Ascending aorta (tissue), 2 donors: ENCODE results near the gene NLRP5. TPM values are rescaled to one million over a fixed set of nuclear protein-coding genes. Genes with fewer than 3 reads are reported as not detected.

Experiments
- DNase-seq, 2 donors: peaks; one replicate each; pipeline ENCODE4 v3.0.0-alpha.2; 2019; ENCODE audit warnings: low spot score in 2 of 2
- H3K27ac ChIP-seq, 2 donors: fragments of 200-600 bp; sonication (generic); one replicate each; pipeline ENCODE4 v1.5.1; 2016 to 2017; ENCODE audit warnings: mild to moderate bottlenecking in 1 of 2
- H3K27me3 ChIP-seq: fragments of 200-600 bp; sonication (generic); one replicate; pipeline ENCODE4 v1.5.1; 2017
- H3K36me3 ChIP-seq, 2 donors: fragments of 200-600 bp; sonication (generic); one replicate each; pipeline ENCODE4 v1.5.1; 2016
- H3K4me1 ChIP-seq, 2 donors: fragments of 200-600 bp; sonication (generic); one replicate each; pipeline ENCODE4 v1.5.1; 2016 to 2017; ENCODE audit warnings: mild to moderate bottlenecking in 1 of 2
- H3K4me3 ChIP-seq, 2 donors: fragments of 200-600 bp; sonication (generic); one replicate each; pipeline ENCODE4 v1.5.1; 2016 to 2017; ENCODE audit warnings: mild to moderate bottlenecking in 1 of 2
- H3K9me3 ChIP-seq, 2 donors: fragments of 200-600 bp; sonication (generic); one replicate each; pipeline ENCODE4 v1.5.1; 2016
- intact Hi-C: fragments of 100-400 bp; cut with DNase I; formaldehyde crosslinking; loops from one replicate; pipeline ENCODE4 v1.15.1; 2023
- total RNA-seq: library from RNA; depleted of rRNA; stranded (reverse); fragments of >200 nt; gene quantifications from one replicate; pipeline ENCODE4 v1.1.0, GENCODE V29; 2016
- TF ChIP-seq, protein P1 (sequence below), 3 experiments: fragments of 200-600 bp in 2 of 3; fragments of 450-650 bp in 1 of 3; sonication (generic) in 2 of 3; IDR thresholded peaks; one replicate each; pipeline ENCODE4 v1.5.1; 2016 to 2019; ENCODE audit warnings: antibody characterized with exemption in 3 of 3, mild to moderate bottlenecking in 1 of 3, moderate library complexity in 1 of 3

NLRP5 gene
- total RNA-seq, 1 donor from 2014 or later, result not detected

GRCh38 chr19:56053596-56053995 lies 67.0 kb downstream of the NLRP5 start:
- Histone ChIP-seq H3K36me3 (no peaks in the 10 kb centered on the region), H3K27ac (no peak overlapping the region), H3K27me3 (no peaks in the 10 kb centered on the region), H3K4me3 (no peak overlapping the region), H3K9me3 (no peaks in the 10 kb centered on the region), H3K4me1 (no peaks in the 10 kb centered on the region)
- intact Hi-C loops, result no loop called here
- DNase-seq, result no peak
- TF ChIP-seq, protein P1, sequence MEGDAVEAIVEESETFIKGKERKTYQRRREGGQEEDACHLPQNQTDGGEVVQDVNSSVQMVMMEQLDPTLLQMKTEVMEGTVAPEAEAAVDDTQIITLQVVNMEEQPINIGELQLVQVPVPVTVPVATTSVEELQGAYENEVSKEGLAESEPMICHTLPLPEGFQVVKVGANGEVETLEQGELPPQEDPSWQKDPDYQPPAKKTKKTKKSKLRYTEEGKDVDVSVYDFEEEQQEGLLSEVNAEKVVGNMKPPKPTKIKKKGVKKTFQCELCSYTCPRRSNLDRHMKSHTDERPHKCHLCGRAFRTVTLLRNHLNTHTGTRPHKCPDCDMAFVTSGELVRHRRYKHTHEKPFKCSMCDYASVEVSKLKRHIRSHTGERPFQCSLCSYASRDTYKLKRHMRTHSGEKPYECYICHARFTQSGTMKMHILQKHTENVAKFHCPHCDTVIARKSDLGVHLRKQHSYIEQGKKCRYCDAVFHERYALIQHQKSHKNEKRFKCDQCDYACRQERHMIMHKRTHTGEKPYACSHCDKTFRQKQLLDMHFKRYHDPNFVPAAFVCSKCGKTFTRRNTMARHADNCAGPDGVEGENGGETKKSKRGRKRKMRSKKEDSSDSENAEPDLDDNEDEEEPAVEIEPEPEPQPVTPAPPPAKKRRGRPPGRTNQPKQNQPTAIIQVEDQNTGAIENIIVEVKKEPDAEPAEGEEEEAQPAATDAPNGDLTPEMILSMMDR (IDR thresholded peaks at IDR 0.05), result no peak

DNA sequence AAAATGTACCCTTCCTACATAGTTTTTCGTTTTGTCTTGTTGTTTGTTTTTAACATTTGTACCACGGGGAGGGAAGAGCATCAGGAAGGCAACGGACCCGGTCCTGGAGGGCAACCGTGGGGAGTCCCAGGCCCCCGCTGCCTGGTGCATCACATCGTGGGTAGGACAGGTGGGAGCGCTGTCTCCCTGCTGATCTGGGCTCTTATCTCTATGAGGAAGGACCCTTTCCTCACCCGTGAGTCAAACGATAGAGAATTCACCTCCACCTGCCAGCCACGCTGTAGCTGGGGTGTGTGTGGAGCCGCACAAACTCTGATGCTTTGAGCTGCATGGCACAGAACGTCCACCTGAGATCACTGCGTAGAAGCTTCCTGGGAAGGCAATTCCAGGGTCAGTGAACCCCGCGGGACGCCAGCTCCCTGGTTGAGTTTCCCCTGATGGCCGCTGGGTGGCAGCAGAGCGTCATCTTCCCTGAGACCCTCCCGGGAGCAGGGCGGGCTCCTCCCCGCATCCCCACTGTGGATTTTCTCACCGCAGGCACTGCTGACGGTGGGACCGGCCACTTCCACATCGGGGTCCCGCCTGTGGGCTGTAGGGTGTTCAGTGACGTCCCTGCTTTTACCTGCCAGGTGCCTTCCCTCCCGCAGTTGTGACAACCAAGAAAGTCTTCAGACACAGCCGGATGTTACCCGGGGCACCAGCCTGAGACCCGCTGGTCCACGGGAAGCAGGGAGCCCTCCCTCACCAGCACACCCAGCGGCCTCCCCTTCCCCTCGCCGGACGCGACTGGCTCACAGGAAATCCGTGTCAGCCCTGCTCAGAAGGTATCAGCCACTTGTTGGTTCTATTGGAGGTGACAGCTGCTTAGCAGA lies 79.8 kb downstream of the NLRP5 start:
- H3K27me3 ChIP-seq, result no peaks in the 10 kb centered on the region
- intact Hi-C loops, result loop anchor here (1.0 kb wide), 1 partner anchor 284 kb away; no protein-coding TSS in a partner anchor
- H3K4me1 ChIP-seq, result peaks cover 0 to 6% of the 10 kb centered on the region in 2 donors
- H3K9me3 ChIP-seq, result no peaks in the 10 kb centered on the region
- no peaks in the 10 kb centered on the region for H3K36me3 ChIP-seq
- peak overlapping the region in 1 of 2 donors; percentile 38 for H3K4me3 ChIP-seq
- DNase-seq, result peak in 1 of 2 donors; percentile 70
- TF ChIP-seq, protein P1 (IDR thresholded peaks at IDR 0.05), result peak; percentile 61 to 90 (median 85)
- H3K27ac ChIP-seq, result no peak overlapping the region

DNA sequence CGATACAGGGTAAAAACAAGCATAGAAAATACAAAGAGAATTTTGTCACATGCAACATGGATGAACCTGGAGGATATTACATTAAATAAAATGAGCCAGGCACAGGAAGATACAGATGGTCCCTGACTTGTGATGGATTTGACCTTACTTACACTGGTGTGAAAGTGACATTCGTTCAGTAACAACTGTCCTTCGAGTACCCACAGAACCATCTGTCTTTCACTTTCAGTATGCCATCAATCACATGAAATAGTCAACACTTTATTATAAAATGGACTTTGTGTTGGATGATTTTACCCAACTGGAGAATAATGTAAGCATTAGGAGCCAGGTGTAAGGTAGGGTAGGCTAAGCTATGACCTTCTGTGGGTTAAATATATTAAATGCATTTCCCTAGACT lies 83.1 kb downstream of the NLRP5 start:
- Histone ChIP-seq H3K9me3 (no peaks in the 10 kb centered on the region), H3K4me1 (peaks cover 0 to 6% of the 10 kb centered on the region in 2 donors), H3K27me3 (no peaks in the 10 kb centered on the region), H3K27ac (no peak overlapping the region), H3K4me3 (no peak overlapping the region), H3K36me3 (no peaks in the 10 kb centered on the region)
- intact Hi-C loops, result no loop called here
- TF ChIP-seq, protein P1 (IDR thresholded peaks at IDR 0.05), result no peak
- no peak for DNase-seq

DNA sequence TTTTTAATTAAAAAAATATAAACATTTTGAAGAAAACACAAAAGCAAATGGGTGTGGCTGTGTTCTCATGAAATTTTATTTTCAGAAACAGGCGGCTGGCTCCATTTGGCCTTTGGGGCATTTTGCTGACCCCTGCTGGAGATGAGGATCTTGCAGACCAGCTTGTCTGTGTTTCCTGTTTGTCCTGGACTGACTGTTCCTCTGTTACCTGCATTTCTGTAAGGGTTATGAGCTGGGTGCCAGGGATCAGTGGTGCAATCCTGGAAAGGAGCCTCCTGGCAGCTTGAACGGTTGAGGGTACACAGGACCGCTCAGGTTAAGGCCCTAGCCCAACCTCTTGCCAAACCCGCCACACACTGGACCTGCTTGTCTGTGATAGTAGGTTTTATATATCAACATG lies 84.6 kb downstream of the NLRP5 start:
- no peak overlapping the region for H3K27ac ChIP-seq
- no peak overlapping the region for H3K4me3 ChIP-seq
- intact Hi-C loops, result no loop called here
- H3K4me1 ChIP-seq, result peaks cover 0 to 6% of the 10 kb centered on the region in 2 donors
- TF ChIP-seq, protein P1 (IDR thresholded peaks at IDR 0.05), result no peak
- H3K9me3 ChIP-seq, result no peaks in the 10 kb centered on the region
- no peaks in the 10 kb centered on the region for H3K36me3 ChIP-seq
- no peak for DNase-seq
- H3K27me3 ChIP-seq, result no peaks in the 10 kb centered on the region

DNA sequence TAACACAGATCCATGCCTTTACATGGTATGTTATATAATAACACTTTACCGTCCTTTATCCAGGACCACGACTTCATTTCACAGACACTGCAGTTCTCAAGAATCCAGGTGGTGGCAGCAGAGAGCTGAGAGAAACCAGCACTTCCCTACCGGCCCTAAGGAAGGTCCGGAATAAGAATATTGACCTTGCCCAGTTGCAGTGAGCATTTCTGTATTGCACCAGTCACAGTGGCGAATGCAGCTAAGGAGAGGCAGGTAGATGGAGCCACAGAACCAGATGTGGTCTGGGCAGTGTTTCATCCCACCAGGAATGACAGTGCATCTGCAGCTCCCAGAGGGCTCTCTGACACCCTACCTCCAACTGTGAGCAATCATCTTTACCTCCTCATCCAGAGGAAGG lies 89.9 kb downstream of the NLRP5 start:
- H3K36me3 ChIP-seq, result no peaks in the 10 kb centered on the region
- no peak for DNase-seq
- H3K27me3 ChIP-seq, result no peaks in the 10 kb centered on the region
- no peak overlapping the region for H3K4me3 ChIP-seq
- H3K9me3 ChIP-seq, result no peaks in the 10 kb centered on the region
- H3K27ac ChIP-seq, result no peak overlapping the region
- intact Hi-C loops, result loop anchor here (1.0 to 2.0 kb wide), 2 partner anchors 96 to 274 kb away; no protein-coding TSS in a partner anchor
- peaks cover 0 to 5% of the 10 kb centered on the region in 2 donors for H3K4me1 ChIP-seq
- TF ChIP-seq, protein P1 (IDR thresholded peaks at IDR 0.05), result peak; percentile 51 to 85 (median 82)
